Peyer's patch (tissue), 4 donors: ENCODE measurements around the gene CCDC39. TPM values are rescaled to one million over a fixed set of nuclear protein-coding genes. Genes with fewer than 3 reads are reported as not detected.

Experiments
- DNase-seq, 3 donors: peaks; one replicate each; pipeline ENCODE4 v3.0.0-alpha.2; 2017 to 2019
- H3K27ac ChIP-seq, 4 donors: fragments of 200-600 bp; sonication (generic); one replicate each; pipeline ENCODE4 v1.5.1; 2016 to 2019
- H3K27me3 ChIP-seq, 2 donors: fragments of 200-600 bp; sonication (generic); one replicate each; pipeline ENCODE4 v1.5.1; 2019
- H3K36me3 ChIP-seq, 3 donors: fragments of 200-600 bp; sonication (generic); one replicate each; pipeline ENCODE4 v1.5.1; 2016 to 2019
- H3K4me1 ChIP-seq, 4 donors: fragments of 200-600 bp; sonication (generic); one replicate each; pipeline ENCODE4 v1.5.1; 2016 to 2019
- H3K4me3 ChIP-seq, 4 donors: fragments of 200-600 bp; sonication (generic); 1 replicate in 3 of 4; 2 replicates in 1 of 4; pipeline ENCODE4 v1.5.1; 2016 to 2019; ENCODE audit warnings: mild to moderate bottlenecking in 1 of 4
- H3K9me3 ChIP-seq, 4 donors: fragments of 200-600 bp; sonication (generic); one replicate each; pipeline ENCODE4 v1.5.1; 2016 to 2019; ENCODE audit warnings: mild to moderate bottlenecking in 1 of 4
- POLR2A ChIP-seq, 2 donors: fragments of 450-650 bp; IDR thresholded peaks; one replicate each; pipeline ENCODE4 v1.5.1; 2017; ENCODE audit warnings: antibody characterized with exemption in 2 of 2, mild to moderate bottlenecking in 2 of 2, moderate library complexity in 2 of 2
- total RNA-seq, 4 donors: library from RNA; depleted of rRNA; stranded (reverse); fragments of >200 nt; gene quantifications; one replicate each; pipeline ENCODE4 v1.1.0, GENCODE V29; 2016
- TF ChIP-seq, protein P1 (sequence below), 6 experiments: fragments of 450-650 bp in 4 of 6; fragments of 200-600 bp in 2 of 6; sonication (generic) in 1 of 6; IDR thresholded peaks; one replicate each; pipeline ENCODE4 v1.5.1; 2017 to 2019; ENCODE audit warnings: antibody characterized with exemption in 6 of 6, mild to moderate bottlenecking in 3 of 6, moderate library complexity in 1 of 6

CCDC39 gene
- total RNA-seq, 4 donors from 2014 or later = not detected

DNA sequence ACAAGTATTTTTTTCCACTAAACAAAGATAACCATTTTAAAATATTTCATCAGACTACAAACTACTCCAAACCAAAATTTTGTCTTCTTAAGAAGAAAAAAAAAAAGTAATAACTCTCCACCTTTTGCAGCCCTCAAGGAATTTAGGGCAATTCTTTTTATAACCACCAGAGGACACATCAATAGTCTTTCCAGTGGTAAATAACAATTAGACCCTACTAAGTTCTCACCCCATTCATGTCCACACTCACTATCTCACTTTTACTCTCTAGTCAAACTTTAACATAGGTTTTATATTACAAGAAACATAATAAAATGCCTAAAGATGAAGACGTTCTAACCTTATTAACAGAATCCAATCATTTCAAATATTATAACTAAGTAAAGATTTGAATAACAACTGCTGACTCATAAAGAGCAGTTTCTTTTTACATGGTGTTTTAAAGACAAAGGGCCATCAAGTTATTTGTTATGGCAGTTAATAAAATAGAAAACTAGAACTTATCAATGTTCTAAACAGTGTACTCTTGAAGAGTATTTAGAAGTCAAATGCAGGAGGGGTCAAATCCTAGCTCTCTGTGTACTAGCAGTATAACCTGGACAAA is 33.0 kb downstream of the CCDC39 start:
- H3K27ac ChIP-seq = no peak overlapping the region
- no peaks in the 10 kb centered on the region for H3K27me3 ChIP-seq
- no peaks in the 10 kb centered on the region for H3K36me3 ChIP-seq
- TF ChIP-seq POLR2A (IDR thresholded peaks at IDR 0.05) = no peak
- TF ChIP-seq, protein P1, sequence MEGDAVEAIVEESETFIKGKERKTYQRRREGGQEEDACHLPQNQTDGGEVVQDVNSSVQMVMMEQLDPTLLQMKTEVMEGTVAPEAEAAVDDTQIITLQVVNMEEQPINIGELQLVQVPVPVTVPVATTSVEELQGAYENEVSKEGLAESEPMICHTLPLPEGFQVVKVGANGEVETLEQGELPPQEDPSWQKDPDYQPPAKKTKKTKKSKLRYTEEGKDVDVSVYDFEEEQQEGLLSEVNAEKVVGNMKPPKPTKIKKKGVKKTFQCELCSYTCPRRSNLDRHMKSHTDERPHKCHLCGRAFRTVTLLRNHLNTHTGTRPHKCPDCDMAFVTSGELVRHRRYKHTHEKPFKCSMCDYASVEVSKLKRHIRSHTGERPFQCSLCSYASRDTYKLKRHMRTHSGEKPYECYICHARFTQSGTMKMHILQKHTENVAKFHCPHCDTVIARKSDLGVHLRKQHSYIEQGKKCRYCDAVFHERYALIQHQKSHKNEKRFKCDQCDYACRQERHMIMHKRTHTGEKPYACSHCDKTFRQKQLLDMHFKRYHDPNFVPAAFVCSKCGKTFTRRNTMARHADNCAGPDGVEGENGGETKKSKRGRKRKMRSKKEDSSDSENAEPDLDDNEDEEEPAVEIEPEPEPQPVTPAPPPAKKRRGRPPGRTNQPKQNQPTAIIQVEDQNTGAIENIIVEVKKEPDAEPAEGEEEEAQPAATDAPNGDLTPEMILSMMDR (IDR thresholded peaks at IDR 0.05) = no peak
- H3K4me3 ChIP-seq = no peak overlapping the region
- H3K4me1 ChIP-seq = no peaks in the 10 kb centered on the region
- DNase-seq = no peak
- no peaks in the 10 kb centered on the region for H3K9me3 ChIP-seq

DNA sequence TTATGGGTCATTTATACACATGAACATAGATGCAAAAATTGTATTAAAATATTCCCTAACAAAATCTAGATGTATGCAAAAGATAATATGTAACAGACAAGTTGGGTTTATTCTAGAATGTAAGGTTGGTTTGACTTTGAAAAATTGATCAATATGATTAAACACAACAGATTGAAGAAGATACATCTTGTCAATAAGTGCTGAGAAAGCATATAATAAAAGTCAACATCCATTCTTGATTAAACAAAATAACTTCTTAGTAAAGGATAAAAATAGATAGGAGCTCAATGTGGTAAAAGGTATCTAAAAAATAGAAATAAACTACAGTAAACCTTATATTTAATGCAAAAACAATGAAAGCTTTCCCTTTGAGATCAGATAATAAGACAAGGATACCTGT is 38.3 kb downstream of the CCDC39 start:
- no peak for DNase-seq
- Histone ChIP-seq H3K9me3 (no peaks in the 10 kb centered on the region), H3K36me3 (no peaks in the 10 kb centered on the region), H3K27me3 (no peaks in the 10 kb centered on the region), H3K4me1 (no peaks in the 10 kb centered on the region), H3K27ac (no peak overlapping the region), H3K4me3 (no peak overlapping the region)
- TF ChIP-seq, protein P1 (IDR thresholded peaks at IDR 0.05) = no peak
- TF ChIP-seq POLR2A (IDR thresholded peaks at IDR 0.05) = no peak

DNA sequence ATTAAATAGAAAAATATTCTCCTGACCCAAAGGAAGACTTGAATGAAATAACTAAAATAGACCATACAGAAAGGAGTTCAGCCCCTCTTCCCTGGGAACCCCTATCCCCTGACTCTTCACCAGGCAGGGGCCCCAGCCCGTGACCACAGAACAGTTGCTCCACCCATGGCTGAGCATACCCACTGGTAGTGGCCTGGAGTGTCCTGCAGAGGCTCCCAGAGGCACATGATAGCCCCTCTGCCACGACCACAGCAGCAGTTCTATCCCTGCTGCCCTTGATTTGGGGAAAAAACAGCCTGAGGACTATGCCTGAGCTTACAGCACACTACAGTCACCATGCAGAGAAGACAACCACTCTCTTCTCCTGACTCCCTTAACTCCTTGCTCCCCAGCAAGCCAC is 45.6 kb downstream of the CCDC39 start:
- Histone ChIP-seq H3K27me3 (no peaks in the 10 kb centered on the region), H3K9me3 (no peaks in the 10 kb centered on the region), H3K27ac (no peak overlapping the region), H3K36me3 (no peaks in the 10 kb centered on the region), H3K4me1 (no peaks in the 10 kb centered on the region), H3K4me3 (no peak overlapping the region)
- DNase-seq = no peak
- TF ChIP-seq, protein P1 (IDR thresholded peaks at IDR 0.05) = no peak
- no peak for TF ChIP-seq POLR2A (IDR thresholded peaks at IDR 0.05)

DNA sequence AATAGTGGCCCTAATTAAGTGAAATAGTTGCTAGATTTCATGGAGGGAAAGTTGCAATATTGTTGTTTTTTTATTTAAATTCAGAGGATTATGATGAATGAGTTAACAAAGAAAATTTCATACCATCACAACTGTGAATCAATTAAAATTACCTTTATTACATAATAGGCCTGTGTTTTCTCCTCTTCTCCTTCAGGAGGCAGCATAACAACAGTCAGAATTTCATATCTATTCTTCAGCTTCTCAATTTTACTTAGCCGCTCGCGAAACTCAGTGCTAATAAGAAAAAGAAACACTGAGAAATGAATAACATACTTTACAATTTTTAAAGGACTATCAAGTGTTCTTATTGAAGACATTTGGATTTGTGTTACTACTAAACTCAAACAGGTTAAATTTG is 48.0 kb downstream of the CCDC39 start:
- no peaks in the 10 kb centered on the region for H3K27me3 ChIP-seq
- no peak overlapping the region for H3K4me3 ChIP-seq
- no peak overlapping the region for H3K27ac ChIP-seq
- no peak for DNase-seq
- no peaks in the 10 kb centered on the region for H3K36me3 ChIP-seq
- H3K9me3 ChIP-seq = no peaks in the 10 kb centered on the region
- no peak for TF ChIP-seq POLR2A (IDR thresholded peaks at IDR 0.05)
- TF ChIP-seq, protein P1 (IDR thresholded peaks at IDR 0.05) = peak in 1 of 6 experiments; percentile 15
- no peaks in the 10 kb centered on the region for H3K4me1 ChIP-seq

DNA sequence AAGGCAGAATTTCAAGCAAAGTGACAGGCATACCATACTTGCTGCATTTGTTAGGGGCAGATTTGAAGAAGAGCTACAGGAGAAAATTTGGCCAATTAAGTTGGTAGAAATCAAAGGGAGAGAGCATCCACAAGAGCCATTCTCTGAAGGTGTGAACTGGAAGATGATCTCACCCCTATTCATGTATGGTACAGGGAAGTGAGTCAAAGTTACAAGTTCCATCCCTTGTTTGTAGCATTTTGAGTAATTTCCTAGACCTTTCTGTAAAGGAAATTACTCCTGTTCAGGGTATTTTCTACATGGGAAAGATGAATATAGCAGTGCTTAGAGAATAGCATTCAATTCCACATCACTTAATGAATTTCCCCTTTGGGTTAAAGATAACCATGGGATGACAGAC is 48.9 kb downstream of the CCDC39 start:
- Histone ChIP-seq H3K4me3 (no peak overlapping the region), H3K36me3 (no peaks in the 10 kb centered on the region), H3K9me3 (no peaks in the 10 kb centered on the region)

More for the DNA sequence above, 48.9 kb downstream of the CCDC39 start:
- no peak overlapping the region for H3K27ac ChIP-seq
- TF ChIP-seq POLR2A (IDR thresholded peaks at IDR 0.05) = no peak
- TF ChIP-seq, protein P1 (IDR thresholded peaks at IDR 0.05) = no peak
- no peak for DNase-seq
- no peaks in the 10 kb centered on the region for H3K27me3 ChIP-seq
- H3K4me1 ChIP-seq = no peaks in the 10 kb centered on the region
